Testis (tissue), 2 donors: Measurements from ENCODE around the gene TRIOBP.

Experiments used
- POLR2A ChIP-seq: fragments of 450-650 bp; IDR thresholded peaks from one replicate; pipeline ENCODE4 v1.6.1; 2017; ENCODE audit warnings: antibody characterized with exemption, mild to moderate bottlenecking, moderate library complexity
- TF ChIP-seq, protein P1 (sequence below), 3 experiments: fragments of 450-650 bp in 2 of 3; fragments of 200-600 bp in 1 of 3; sonication (generic) in 1 of 3; IDR thresholded peaks; one replicate each; pipeline ENCODE4 v1.5.1; 2016 to 2019; ENCODE audit warnings: antibody characterized with exemption in 3 of 3, mild to moderate bottlenecking in 2 of 3, moderate library complexity in 1 of 3

DNA sequence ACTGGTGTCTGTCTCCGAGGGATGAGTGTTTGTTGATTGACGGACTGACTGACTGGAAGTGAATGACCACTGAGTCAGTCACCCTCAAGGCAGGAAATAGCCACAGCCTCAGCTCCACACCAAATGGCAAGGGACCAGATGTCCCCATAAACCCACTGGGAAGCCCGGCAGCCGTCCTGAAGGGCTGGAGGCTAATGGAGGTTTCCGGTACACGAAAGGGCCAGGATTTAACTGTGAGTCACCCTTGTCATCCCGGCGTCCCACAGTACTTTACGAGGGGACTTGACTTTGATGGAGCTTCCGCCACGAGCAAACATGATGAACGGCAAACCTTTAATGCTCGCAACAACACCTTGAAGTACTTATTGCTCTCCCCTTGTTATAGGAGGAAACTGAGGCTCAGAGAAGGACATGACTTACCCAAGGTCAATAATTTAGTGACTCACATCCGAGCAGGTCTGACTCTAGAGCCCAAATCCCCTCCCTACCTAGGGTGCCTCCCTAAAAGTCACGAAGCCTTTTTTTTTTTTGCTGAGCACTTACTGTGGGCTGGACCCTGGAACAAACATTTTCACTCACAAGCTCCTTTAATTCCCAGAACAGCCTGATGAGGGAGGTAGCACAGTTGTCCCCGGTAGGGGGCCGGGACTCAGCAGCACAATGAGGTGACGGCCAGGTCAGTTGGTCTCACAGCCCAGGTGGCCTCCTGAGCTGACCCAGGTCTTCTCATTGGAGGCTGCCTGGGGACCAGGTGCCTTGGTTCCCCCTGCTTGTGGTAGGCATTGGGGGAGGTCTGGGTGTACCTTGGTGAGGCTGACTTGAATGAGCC is 85.7 kb downstream of the TRIOBP start:
- TF ChIP-seq, protein P1, sequence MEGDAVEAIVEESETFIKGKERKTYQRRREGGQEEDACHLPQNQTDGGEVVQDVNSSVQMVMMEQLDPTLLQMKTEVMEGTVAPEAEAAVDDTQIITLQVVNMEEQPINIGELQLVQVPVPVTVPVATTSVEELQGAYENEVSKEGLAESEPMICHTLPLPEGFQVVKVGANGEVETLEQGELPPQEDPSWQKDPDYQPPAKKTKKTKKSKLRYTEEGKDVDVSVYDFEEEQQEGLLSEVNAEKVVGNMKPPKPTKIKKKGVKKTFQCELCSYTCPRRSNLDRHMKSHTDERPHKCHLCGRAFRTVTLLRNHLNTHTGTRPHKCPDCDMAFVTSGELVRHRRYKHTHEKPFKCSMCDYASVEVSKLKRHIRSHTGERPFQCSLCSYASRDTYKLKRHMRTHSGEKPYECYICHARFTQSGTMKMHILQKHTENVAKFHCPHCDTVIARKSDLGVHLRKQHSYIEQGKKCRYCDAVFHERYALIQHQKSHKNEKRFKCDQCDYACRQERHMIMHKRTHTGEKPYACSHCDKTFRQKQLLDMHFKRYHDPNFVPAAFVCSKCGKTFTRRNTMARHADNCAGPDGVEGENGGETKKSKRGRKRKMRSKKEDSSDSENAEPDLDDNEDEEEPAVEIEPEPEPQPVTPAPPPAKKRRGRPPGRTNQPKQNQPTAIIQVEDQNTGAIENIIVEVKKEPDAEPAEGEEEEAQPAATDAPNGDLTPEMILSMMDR (IDR thresholded peaks at IDR 0.05): no peak
- no peak for TF ChIP-seq POLR2A
